Skeletal muscle tissue (tissue), 4 donors: ENCODE data around the gene TRIM69. TPM values are rescaled to one million over a fixed set of nuclear protein-coding genes. Genes with fewer than 3 reads are reported as not detected.
"Not testable (repeated sequence)": the region's sequence is repeated elsewhere in the genome, so short reads cannot be mapped to it uniquely, and the experiment has no call there.

Source experiments
- H3K27ac ChIP-seq: one replicate; pipeline ENCODE4 v1.7.0; 2013; ENCODE audit warnings: mild to moderate bottlenecking, low read depth, low read length, inconsistent platforms
- H3K27me3 ChIP-seq, 3 donors: one replicate each; pipeline ENCODE4 v1.7.0; 2013; ENCODE audit warnings: low read length in 3 of 3; ENCODE audit not compliant: control insufficient read depth in 3 of 3, insufficient read depth in 3 of 3
- H3K36me3 ChIP-seq, 3 donors: one replicate each; pipeline ENCODE4 v1.7.0; 2013; ENCODE audit warnings: low read length in 3 of 3; ENCODE audit not compliant: control insufficient read depth in 3 of 3, insufficient read depth in 3 of 3
- H3K4me1 ChIP-seq, 3 donors: one replicate each; pipeline ENCODE4 v1.7.0; 2013; ENCODE audit warnings: low read length in 3 of 3, mild to moderate bottlenecking in 3 of 3; ENCODE audit not compliant: control insufficient read depth in 3 of 3, insufficient read depth in 3 of 3
- H3K4me3 ChIP-seq, 3 donors: one replicate each; pipeline ENCODE4 v1.7.0; 2013; ENCODE audit warnings: low read length in 3 of 3
- H3K9ac ChIP-seq, 3 donors: one replicate each; pipeline ENCODE4 v1.7.0; 2013; ENCODE audit warnings: low read length in 3 of 3, mild to moderate bottlenecking in 3 of 3, moderate library complexity in 2 of 3, low read depth in 1 of 3
- H3K9me3 ChIP-seq, 3 donors: one replicate each; pipeline ENCODE4 v1.7.0; 2013; ENCODE audit warnings: low read length in 3 of 3; ENCODE audit not compliant: control insufficient read depth in 3 of 3
- total RNA-seq: library from RNA; depleted of rRNA; stranded (reverse); fragments of >200 nt; gene quantifications from one replicate; pipeline ENCODE4 v1.2.3, GENCODE V29; 2014
- donor health status: Osteomylitis.

Gene TRIM69, protein sequence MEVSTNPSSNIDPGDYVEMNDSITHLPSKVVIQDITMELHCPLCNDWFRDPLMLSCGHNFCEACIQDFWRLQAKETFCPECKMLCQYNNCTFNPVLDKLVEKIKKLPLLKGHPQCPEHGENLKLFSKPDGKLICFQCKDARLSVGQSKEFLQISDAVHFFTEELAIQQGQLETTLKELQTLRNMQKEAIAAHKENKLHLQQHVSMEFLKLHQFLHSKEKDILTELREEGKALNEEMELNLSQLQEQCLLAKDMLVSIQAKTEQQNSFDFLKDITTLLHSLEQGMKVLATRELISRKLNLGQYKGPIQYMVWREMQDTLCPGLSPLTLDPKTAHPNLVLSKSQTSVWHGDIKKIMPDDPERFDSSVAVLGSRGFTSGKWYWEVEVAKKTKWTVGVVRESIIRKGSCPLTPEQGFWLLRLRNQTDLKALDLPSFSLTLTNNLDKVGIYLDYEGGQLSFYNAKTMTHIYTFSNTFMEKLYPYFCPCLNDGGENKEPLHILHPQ
- 16.7 TPM for total RNA-seq

DNA sequence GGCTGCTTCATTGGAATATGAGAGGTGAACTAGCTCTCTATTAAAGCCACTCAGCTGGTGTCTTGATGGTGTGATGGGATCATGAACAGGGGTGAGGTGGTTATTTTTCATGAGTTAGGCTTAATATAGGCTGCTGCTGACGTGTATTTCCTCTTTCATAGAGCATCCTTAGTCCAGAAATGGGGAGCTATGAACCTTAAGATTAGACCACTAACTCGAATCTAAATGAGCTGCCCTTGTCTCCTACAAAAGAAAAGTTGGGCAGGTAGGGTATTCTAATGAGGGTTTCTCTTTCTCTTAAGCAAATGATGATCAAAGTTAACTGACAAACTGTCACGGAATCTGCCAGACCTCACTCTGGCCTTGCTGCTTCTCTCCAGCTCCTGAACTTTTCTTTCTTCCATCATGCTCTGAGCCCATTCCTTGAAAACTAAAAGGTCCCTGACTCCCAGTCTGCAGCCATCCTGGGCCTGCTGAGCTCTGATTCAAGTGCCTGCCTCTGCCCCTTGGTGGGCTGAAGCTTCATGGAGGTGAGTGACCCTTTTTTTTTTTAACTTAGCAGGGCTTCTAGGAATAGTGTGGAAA is at the start of gene TRIM69:
Gene TRIM69 (plus strand): TSS at position 348 of the 585 bp plus-strand sequence. CDS start 177 bp downstream, at position 525.
- Histone ChIP-seq H3K9me3 (no peaks in the 10 kb centered on the region), H3K27me3 (no peaks in the 10 kb centered on the region), H3K27ac (peak within 1 kb of the TSS; percentile 58), H3K36me3 (peaks cover 4 to 12% (median 5%) of the 10 kb centered on the region in 3 donors), H3K9ac (peak within 1 kb of the TSS in 1 of 3 donors; percentile 32), H3K4me3 (no peak within 1 kb of the TSS), H3K4me1 (no peaks in the 10 kb centered on the region)

DNA sequence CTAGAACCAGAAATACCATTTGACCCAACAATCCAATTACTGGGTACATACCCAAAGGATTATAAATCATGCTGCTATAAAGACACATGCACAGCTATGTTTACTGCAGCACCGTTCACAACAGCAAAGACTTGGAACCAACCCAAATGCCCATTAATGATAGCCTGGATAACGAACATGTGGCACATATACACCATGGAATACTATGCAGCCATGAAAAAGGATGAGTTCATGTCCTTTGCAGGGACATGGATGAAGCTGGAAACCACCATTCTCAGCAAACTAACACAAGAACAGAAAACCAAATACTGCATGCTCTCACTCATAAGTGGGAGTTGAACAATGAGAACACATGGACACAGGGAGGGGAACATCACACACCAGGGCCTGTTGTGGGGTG is 47.0 kb upstream of the TRIM69 start:
- not testable (repeated sequence) for H3K27ac ChIP-seq, H3K4me3 ChIP-seq, H3K36me3 ChIP-seq, H3K9me3 ChIP-seq, H3K9ac ChIP-seq, H3K27me3 ChIP-seq, H3K4me1 ChIP-seq

DNA sequence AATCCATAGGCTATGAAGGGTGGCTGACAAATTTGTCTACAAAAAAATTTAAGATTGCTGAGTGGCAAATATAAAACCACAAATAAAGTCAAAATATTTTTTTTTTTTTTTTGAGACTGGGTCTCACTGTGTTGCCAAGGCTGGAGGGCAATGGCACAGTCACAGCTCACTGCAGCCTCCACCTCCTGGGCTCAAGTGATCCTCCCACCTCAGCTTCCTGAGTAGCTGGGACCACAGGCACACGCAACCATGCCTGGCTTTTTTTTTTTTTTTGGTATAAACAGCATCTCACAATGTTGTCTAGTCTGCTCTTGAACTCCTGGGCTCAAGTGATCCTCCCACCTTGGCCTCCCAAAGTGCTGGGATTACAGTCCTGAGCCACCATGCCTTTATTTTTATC is 46.1 kb upstream of the TRIM69 start:
- not testable (repeated sequence) for H3K27ac ChIP-seq, H3K27me3 ChIP-seq, H3K9ac ChIP-seq, H3K4me3 ChIP-seq, H3K4me1 ChIP-seq, H3K36me3 ChIP-seq, H3K9me3 ChIP-seq

DNA sequence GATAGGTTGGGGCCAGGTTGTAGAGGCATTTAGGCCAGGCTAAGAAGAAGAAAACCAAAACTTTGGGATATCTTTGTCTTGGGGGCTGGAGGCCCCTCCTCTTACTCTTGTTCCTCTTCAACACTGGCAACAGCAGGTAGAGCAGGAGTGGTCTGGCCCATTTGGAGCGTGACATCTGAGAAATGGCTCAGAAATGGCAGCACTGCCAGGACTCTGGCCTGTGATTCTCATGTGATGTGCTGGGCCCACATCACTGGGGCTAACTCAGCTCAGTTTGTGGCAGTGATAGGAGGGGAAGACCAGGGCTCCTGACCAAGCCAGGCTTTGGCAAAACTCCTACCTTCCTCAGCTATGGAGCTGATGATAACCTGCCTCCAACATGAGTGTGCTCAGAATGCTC is 43.7 kb upstream of the TRIM69 start:
- Histone ChIP-seq H3K36me3 (no peaks in the 10 kb centered on the region), H3K9me3 (no peaks in the 10 kb centered on the region), H3K4me1 (no peaks in the 10 kb centered on the region), H3K27ac (no peak overlapping the region), H3K9ac (no peak overlapping the region), H3K27me3 (no peaks in the 10 kb centered on the region), H3K4me3 (no peak overlapping the region)

DNA sequence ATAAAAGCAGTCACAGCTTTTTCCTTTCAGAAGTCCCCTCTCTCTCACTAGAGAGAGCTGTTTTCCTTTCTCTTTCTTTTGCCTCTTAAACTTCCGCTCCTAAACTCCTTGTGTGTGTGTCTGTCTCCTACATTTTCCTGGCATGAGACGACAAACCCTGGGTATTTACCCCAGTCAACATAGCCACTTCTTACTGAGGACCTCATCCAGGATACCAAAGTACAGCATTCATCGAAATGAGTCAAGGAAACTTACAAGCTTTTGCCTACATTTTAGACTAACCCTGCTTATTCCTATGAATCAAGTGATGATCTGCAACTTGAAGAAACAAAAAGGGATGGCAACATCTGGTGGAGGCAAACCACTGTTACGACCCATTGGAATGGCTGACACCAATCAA is 41.9 kb upstream of the TRIM69 start:
- no peaks in the 10 kb centered on the region for H3K9me3 ChIP-seq
- H3K27me3 ChIP-seq = no peaks in the 10 kb centered on the region
- no peaks in the 10 kb centered on the region for H3K36me3 ChIP-seq
- H3K4me3 ChIP-seq = no peak overlapping the region
- no peak overlapping the region for H3K9ac ChIP-seq
- H3K4me1 ChIP-seq = no peaks in the 10 kb centered on the region
- no peak overlapping the region for H3K27ac ChIP-seq

DNA sequence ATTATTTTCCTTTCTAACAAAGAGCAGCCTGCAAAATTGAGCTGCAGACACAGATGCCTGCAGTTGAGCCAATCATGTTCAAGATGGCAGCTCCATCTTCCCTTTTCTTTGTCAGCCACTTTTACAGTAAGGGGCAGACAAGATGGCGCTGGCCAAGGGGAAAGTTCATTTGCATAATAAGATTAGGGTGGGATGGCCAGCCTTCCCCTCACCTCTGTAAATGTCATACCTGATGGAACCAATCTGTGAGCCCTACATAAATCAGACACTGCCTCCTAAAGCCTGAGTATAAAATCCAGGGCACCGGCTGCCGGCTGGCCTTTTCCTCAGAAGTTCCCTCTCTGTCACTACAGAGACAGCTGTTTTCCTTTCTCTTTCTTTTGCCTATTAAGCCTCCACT is 41.0 kb upstream of the TRIM69 start:
- Histone ChIP-seq H3K9me3 (no peaks in the 10 kb centered on the region), H3K27ac (no peak overlapping the region), H3K36me3 (no peaks in the 10 kb centered on the region), H3K27me3 (no peaks in the 10 kb centered on the region), H3K4me3 (no peak overlapping the region), H3K4me1 (no peaks in the 10 kb centered on the region), H3K9ac (no peak overlapping the region)

DNA sequence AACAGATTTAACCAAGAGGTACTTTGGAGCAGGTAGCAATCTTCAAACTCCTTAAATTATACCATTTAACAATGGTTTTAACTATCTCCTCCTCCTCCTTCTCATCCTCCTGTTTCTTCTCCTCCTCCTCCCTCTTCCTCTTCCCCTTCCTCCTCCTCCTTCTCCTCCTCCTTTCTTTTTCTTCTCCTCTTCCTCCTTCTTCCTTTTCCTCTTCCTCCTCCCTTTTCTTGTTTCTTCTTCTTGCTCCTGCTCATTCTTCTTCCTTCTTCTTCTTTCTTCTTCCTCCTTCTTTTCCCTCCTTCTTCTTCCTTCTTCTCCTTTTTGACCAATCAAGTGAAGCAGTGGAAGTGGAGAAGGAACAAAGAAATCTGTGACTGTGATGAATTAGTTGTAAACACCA is 39.3 kb upstream of the TRIM69 start:
- Histone ChIP-seq H3K9me3 (no peaks in the 10 kb centered on the region), H3K9ac (no peak overlapping the region), H3K4me3 (no peak overlapping the region)

DNA sequence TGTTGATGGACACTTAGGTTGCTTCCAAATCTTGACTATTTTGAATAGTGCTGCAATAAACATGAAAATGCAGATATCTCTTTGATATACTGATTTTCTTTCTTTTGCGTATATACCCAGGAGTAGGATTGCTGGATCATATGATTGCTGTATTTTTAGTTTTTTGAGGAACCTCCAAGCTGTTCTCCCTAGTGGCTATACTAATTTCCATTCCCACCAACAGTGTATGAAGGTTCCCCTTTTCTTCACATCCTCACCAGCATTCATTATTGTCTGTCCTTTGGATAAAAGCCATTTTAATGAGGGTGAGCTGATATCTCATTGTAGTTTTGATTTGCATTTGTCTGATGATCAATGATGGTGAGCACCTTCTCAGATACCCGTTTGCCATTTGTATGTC is 37.7 kb upstream of the TRIM69 start:
- H3K9me3 ChIP-seq = no peaks in the 10 kb centered on the region
- no peaks in the 10 kb centered on the region for H3K27me3 ChIP-seq
- H3K9ac ChIP-seq = no peak overlapping the region
- no peaks in the 10 kb centered on the region for H3K4me1 ChIP-seq
- H3K4me3 ChIP-seq = no peak overlapping the region
- no peaks in the 10 kb centered on the region for H3K36me3 ChIP-seq
- H3K27ac ChIP-seq = no peak overlapping the region

More for the DNA sequence above, 39.3 kb upstream of the TRIM69 start:
- Histone ChIP-seq H3K36me3 (no peaks in the 10 kb centered on the region), H3K4me1 (no peaks in the 10 kb centered on the region), H3K27ac (no peak overlapping the region), H3K27me3 (no peaks in the 10 kb centered on the region)

DNA sequence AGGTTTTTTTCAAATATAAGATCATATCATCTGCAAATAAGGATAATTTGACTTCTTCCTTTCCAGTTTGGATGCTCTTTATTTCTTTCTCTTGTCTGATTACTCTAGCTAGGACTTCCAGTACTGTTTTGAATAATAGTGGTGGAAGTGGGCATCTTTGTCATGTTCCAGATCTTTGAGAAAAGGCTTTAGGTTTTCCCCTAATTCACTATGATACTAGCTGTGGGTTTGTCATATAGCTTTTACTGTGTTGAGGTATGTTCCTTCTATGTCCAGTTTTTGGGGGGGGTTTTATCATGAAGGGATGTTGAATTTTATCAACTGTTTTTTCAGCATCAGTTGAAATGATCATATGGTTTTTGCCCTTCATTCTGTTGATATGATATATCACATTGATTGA is 35.7 kb upstream of the TRIM69 start:
- not testable (repeated sequence) for H3K27me3 ChIP-seq, H3K36me3 ChIP-seq, H3K9ac ChIP-seq, H3K9me3 ChIP-seq, H3K4me1 ChIP-seq, H3K4me3 ChIP-seq, H3K27ac ChIP-seq

DNA sequence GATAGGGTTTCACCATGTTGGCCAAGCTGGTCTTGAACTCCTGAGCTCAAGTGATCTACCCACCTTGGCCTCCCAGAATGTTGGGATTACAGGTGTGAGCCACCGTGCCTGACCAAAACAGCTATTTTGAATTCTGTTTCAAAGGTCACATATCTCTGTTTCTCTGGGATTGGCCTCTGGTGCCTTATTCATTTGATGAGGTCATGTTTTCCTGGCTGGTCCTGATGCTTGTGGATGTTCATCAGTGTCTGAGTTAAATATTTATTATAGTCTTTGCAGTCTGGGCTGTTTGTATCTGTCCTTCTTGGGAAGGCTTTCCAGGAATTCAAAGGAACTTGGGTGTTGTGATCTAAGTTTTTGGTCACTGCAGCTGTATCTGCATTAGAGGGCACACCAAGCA is 30.3 kb upstream of the TRIM69 start:
- H3K4me1 ChIP-seq = peaks cover 0 to 4% (median 0%) of the 10 kb centered on the region in 3 donors
- no peak overlapping the region for H3K27ac ChIP-seq
- H3K9ac ChIP-seq = no peak overlapping the region
- H3K9me3 ChIP-seq = no peaks in the 10 kb centered on the region
- peaks cover 0 to 2% (median 0%) of the 10 kb centered on the region in 3 donors for H3K36me3 ChIP-seq
- no peak overlapping the region for H3K4me3 ChIP-seq
- H3K27me3 ChIP-seq = no peaks in the 10 kb centered on the region
